8988T (cell line): ENCODE results near the gene MARS2.
A peak's percentile ranks its signal among the peaks of the same experiment; 100 is the strongest.
"Not testable (repeated sequence)": the region's sequence is repeated elsewhere in the genome, so short reads cannot be mapped to it uniquely, and the experiment has no call there.

Experiments used
- DNase-seq: peaks from one replicate; pipeline ENCODE4 v3.0.0; 2011

Gene MARS2

DNA sequence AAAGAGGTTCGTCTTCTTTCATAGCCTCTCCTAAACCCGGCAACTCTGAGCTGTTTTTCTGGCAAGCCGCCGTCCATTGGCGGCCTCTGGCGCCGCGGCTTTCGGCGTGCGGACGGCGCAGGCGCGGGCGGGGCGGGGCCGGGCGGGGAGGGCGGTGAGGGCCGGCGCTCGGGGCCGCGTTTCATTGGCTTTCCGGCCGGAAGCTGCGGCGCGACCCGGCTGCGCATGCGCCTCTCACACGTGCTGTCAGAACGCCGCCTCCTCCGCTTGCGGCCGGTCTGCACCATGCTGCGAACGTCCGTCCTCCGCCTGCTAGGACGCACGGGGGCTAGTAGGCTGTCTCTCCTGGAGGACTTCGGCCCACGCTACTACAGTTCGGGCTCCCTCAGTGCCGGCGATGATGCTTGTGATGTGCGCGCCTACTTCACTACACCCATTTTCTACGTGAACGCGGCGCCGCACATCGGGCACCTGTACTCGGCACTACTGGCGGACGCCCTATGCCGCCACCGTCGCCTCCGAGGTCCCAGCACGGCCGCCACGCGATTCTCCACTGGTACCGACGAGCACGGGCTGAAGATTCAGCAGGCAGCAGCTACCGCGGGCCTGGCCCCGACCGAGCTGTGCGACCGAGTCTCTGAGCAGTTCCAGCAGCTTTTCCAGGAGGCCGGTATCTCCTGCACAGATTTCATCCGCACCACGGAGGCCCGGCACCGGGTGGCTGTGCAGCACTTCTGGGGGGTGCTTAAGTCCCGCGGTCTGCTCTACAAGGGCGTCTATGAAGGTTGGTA, at the start of gene MARS2:
MARS2 (plus strand) TSS at position 249 of the 791 bp plus-strand sequence; CDS start at position 286, 37 bp downstream.
- DNase-seq: peak; percentile 75

DNA sequence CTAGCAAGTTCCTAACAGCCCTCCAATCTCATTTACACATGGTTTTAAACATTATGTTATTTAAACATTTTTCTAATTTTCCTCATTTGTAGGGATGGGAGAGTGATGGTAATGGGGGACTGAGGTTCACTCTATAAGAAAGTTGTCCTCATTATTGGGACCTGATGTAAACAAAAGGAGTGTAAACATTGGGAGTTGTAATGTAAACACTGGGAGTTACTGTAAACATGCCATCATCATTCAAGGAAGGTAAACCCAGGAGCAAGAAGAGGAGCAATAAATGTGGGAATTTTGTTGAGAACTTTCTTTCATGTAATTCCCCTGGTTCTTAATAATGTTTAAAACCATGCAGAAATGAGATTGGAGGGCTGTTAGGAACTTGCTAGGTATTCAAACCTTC, 47.6 kb upstream of the MARS2 start:
- DNase-seq: no peak

DNA sequence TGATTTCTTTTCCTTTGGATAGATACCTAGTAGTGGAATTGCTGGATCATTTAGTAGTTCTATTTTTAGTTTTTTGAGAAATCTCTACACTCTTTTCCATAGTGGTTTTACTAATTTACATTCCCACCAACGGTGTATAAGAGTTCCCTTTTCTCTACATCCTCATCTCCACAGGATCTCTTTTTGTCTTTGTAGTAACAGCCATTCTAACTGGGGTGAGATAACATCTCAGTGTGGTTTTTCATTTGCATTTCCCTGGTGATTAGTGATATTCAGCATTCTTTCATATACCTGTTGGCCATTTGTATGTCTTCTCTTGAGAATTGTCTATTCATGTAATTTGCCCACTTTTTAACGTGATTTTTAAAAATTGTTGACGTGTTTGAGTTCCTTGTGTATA, 43.5 kb upstream of the MARS2 start:
- DNase-seq: no peak

DNA sequence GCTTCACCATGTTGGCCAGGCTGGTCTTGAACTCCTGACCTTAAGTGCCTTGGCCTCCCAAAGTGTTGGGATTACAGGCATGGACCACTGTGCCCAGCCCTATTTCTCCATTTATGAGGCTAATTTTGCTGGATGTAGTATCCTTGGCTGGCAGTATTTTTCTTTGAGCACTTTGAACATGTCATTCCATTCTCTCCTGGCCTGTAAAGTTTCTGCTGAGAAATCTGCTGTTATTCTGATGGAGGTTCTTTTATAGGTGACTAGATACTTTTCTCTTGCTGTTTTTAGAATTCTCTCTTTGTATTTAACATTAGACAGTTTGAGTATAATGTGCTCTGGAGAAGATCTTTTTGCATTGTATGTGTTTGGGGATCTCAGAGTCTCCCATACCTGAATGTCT, 38.9 kb upstream of the MARS2 start:
- no peak for DNase-seq

DNA sequence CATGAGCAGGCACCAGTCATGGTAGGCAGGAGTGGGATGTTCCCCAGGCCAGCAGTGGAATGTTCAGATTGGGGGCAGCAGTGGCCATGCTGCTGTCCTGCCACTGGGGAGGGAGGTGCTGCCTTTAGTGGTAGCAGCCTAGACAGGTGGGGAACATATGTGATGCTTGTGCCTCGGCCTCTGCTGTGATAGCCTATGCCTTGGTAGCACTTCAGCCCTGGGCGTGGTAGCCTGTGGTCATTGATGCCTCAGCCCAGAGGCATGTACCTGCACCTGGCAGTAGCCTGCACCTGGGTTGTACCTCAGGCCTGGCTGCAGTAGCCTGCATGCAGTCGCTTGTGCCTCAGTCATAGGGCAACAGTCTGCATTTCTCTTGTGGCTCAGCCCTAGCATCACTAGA, 36.9 kb upstream of the MARS2 start:
- no peak for DNase-seq

DNA sequence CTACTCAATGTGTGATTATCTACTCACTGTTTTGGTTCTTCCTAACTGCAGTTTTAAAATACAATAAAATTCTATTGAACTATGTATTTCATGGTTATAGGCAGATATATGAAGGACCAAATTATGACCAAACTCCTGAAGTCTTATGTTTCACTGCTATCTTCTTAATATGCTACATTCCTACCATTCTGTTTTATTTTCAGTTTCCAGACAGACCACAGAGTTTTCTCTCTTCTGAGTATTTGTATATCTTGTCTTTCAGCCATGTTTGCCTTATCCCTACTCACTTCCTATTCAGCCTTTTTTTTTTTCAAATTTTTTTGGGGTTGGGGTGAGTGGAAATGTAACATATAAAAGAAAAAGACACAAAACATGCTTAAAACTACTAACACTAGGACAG, 36.1 kb upstream of the MARS2 start:
- no peak for DNase-seq

DNA sequence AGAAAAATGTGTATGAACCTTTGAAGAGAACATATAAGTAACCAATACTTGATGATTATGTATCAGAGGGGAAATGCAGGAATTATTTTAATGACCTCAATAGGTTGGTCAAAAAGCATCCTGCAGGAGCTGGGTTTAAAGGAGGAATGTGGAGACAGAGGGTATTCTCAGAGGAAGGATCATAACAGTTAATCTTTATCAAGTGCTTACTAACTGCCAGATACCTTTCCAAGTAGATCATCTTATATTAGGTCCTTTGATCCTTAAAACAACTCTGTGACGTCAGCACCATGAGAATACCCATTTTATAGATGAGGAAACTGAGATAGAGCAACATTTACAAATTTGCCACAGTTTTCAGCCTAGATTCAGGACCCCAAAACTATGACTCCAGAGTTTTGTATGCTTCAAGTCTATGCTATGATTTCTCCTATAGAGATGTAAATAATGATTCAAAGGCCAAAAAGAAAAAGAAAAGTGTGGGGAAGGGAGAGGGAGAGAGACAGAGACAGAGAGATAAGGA, 32.7 kb upstream of the MARS2 start:
- DNase-seq: no peak

DNA sequence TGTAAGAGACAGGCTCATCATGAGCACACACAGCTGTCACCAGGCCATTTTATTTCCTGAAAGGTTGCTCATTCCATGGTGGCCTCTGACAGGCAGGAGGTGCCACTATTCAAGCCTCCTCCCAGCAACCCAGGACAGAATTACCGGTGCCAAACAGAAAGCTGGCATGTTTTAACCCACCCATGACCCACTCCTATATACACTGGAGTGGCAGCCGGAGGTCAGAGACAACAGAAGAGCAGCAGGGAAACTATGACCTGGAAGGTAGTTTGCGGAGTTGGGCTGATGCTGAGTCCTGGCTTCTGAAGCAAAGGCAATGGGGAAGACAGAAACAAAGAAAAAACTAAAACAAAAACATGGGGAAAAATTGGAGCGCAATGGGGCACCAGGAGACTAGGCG, 32.1 kb upstream of the MARS2 start:
- no peak for DNase-seq

DNA sequence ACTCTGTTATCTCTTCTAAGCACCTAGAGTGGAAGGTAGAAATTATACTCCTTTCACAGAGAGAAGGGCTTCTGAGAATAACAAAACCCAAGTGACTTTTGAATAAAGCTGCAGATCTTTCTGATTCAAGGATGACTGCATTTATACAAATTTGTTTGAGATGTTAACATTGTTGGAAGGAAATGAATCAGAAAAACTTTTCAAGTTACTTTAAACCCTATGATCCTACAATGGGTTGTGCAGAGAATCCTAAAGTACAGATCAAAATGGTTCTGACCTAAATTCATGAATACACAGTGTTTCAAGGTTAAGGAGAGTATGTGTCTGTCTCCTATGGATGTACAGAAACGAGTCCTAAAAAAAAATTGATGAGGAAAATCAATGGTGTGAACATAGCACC, 31.6 kb upstream of the MARS2 start:
- DNase-seq: no peak

DNA sequence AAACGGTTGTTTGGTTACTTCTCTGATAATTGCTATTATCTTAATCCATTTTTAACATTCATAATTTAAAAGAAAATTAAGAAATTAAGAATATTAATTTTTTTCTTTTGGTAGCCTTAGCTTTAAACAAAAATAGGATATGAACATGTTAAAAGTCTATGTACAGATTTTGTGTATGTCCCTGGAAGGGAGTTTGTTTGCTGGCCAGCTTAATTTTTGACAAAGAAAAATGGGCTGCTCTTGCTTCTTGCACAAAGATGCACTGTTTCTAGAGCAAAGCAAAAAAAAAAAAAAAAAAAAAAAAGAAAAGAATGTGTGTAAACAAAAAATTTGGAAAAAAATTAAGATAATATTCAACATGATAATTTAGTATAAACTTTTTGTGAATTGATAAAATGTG, 31.1 kb upstream of the MARS2 start:
- no peak for DNase-seq

DNA sequence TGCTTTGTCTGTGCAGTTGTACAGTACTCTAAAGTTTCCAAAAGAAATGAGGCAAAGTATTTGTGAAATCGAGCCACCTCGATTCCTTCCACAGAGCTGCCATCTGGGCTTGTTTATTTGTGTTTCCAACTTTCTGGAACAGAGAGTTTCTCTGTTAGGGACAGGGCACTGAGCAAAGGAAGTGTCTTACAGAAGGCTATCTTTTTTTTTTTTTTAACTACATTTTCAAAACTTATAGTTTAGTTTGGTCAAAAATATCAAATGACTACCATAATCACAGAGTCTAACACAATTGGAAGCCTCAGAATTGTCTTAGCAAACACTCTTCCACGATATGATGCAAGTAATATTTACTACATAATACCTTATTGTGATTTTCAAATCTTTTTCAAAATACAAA, 30.6 kb upstream of the MARS2 start:
- DNase-seq: no peak

DNA sequence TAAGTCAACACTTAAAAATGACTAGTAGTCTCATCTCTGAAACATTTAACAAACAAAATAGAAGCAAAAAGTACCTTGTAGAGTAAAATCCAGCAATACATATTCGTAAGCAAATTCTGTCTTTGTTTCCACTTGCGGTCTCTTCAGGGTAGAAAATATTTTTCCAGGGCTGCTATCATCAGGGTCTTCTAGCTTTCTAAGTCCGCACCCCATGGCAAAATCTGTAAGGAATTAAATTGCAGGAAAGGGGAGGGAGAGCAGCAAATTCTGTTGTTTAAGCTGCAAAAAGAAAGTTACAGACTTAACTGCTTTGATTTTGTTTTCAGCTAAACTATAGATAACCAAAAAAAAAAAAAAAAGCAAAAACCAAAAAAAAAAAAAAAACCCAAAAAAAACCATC, 29.9 kb upstream of the MARS2 start, which contains the start of gene RFTN2:
RFTN2 (minus strand) TSS at position 342 of the 400 bp plus-strand sequence; CDS start at position 213, 129 bp downstream.
- no peak for DNase-seq

DNA sequence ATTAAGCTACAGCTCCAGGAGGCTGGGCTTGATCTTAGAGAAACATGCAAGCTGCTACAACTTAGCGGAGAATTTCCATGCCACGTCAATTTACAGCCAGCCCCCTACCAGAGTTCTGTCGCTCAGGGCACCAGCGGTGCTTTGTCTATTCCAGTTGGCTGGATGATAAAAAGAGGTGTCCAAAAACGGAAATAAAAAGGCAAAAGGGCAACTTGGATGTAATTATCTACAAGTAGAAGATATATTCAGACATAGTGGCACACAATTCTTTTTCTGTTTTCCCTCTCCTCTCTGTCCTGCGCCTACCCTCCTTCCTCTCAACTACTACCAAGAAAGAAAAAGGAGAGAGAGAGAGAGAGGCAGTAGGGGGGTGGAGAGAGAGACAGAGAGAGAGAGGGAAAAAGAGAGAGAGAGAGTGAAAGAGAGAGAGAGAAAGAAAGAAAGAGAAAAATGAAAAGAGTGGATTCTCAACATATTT, 29.4 kb upstream of the MARS2 start:
- no peak for DNase-seq

DNA sequence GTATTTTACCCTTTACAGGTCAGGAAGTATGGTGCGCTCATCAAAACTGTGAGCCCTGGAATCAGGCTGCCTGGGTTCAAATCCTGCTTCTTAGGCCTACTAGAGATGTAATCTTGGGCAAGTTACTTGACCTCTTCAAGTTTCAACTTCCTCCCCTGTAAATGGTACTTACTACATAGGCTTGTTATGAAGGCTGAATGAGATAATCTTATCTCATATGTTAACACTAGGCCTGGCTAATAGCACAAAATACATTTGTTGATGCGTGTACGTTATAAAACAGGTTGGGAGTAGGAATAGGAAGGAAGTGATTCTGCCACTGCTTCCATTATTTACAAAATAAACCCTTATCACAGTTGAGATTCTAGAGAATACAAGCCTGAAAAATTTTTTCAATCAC, 28.1 kb upstream of the MARS2 start:
- no peak for DNase-seq

DNA sequence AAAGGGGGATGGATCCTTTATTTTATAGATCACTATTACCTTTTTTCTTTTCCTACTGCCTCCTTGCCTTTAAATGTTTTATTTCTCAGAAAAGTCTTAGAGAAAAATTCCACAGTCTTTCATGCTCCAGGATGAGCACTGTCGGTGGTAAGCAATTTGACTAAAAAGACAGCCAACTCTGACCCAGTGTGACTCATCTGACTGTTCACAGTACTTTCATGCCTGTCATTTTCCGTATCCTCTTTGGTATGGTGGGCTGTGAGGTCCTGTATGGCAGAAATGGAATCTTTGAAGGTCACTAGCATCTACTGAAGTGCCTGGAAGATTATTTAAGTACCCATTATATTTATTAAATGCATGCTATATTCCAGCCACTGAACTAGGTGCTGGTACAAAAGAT, 27.7 kb upstream of the MARS2 start:
- no peak for DNase-seq

DNA sequence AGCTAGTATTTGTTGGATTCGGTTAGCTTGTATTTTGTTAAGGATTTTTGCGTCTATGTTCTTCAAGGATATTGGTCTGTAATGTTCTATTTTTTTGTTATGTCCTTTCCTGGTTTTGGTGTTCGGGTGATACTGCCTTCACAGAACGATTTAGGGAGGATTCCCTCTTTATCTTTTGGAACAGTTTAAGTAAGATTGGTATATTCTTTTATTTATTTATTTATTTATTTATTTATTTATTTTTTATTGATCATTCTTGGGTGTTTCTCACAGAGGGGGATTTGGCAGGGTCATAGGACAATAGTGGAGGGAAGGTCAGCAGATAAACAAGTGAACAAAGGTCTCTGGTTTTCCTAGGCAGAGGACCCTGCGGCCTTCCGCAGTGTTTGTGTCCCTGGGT, 10.0 kb upstream of the MARS2 start:
- DNase-seq: not testable (repeated sequence)

DNA sequence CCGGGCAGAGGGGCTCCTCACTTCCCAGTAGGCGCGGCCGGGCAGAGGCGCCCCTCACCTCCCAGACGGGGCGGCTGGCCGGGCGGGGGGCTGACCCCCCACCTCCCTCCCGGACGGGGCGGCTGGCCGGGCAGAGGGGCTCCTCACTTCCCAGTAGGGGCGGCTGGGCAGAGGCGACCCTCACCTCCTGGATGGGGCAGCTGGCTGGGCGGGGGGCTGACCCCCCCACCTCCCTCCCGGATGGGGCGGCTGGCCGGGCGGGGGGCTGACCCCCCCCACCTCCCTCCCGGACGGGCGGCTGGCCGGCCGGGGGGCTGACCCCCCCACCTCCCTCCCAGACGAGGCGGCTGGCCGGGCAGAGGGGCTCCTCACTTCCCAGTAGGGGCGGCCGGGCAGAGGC, 9.2 kb upstream of the MARS2 start:
- not testable (repeated sequence) for DNase-seq

DNA sequence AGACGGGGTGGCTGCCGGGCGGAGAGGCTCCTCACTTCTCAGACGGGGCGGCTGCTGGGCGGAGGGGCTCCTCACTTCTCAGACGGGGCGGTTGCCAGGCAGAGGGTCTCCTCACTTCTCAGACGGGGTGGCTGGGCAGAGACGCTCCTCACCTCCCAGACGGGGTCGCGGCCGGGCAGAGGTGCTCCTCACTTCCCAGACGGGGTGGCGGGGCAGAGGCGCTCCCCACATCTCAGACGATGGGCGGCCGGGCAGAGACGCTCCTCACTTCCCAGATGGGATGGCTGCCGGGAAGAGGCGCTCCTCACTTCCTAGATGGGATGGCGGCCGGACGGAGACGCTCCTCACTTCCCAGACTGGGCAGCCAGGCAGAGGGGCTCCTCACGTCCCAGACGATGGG, 8.6 kb upstream of the MARS2 start:
- not testable (repeated sequence) for DNase-seq

DNA sequence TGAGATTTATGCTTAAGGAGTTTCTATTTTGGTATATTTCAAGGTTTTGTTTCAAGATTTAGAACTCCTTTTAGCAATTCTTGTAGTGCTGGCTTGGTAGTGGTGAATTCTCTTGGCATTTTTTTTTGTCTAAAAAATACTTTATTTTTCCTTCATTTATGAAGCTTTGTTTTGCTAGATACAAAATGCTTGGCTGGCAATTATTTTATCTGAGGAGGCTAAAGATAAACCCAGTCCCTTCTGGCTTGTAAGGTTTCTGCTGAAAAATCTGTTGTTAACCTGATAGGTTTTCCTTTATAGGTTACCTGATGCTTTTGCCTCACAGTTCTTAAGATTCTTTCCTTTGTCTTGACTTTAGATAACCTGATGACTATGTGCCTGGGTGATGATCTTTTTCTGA, 5.4 kb upstream of the MARS2 start:
- not testable (repeated sequence) for DNase-seq

DNA sequence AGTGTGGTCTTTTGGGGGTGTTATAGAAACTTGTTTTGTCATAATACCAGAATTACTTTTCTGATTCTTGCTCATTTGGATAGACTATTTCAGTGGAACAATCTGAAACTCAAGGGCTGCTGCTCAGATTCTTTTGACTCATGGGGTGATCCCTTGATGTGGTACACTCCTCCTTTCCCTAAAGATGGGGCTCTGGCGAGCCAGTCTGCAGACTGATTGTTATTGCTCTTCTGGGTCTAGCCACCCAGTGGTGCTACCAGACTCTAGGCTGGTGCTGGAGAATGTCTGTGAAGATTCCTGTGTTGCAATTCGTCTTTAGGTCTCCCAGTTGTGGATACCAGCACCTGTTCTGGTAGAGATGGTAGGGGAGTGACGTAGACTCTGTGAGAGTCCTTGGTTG, 4.2 kb upstream of the MARS2 start:
- no peak for DNase-seq

DNA sequence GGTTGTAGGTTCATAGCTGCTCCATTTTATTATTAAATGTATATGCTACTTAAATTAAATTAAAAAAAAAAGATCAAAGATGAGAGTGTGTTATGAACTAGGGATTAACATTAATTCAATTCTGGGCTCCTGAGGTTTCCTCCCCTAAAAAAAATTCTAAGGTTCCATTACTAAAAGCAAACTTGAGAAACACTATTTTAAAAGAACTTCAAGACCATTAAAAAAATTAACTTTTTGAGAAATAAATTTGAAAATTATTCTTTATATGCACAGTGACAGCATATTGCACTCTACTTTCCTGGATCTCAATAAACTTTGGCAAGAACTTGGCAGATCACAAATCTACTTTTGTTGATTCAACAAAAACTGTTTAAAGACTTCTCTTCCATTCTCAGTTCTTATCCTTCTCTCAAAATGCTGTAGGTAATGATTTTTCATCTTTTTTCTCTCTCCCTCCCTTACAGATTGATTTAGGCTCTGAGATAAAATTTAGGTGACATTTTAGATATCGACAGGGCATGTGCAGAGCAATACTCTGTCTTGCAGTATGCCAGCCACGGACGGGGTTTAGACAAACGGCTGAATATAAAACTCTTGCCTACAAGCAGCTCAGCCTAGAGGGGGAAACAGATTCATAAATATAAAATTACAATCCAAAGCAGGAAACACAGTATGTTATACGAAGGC, 592 bp upstream of the MARS2 start:
- DNase-seq: no peak

DNA sequence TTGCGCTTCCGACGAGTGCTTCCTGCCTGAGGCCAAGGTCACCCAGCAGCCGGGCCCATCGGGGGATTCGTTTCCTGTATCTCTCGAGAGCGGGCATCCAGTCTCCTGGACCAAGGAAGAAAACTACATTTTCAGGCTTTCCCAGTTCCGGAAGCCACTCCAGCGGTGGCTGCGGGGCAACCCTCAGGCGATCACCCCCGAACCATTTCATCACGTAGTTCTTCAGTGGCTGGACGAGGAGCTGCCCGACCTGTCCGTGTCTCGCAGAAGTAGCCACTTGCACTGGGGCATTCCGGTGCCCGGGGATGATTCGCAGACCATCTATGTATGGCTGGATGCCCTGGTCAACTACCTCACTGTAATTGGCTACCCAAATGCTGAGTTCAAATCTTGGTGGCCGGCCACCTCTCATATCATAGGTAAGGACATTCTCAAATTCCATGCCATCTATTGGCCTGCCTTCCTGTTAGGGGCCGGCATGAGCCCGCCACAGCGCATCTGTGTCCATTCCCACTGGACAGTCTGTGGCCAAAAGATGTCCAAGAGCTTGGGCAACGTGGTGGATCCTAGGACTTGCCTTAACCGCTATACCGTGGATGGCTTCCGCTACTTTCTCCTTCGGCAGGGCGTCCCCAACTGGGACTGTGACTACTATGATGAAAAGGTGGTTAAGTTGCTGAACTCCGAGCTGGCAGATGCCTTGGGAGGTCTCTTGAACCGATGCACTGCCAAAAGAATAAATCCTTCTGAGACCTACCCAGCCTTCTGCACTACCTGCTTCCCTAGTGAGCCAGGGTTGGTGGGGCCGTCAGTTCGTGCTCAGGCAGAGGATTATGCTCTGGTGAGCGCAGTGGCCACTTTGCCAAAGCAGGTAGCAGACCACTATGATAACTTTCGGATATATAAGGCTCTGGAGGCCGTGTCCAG, 1.0 kb downstream of the MARS2 start:
- no peak for DNase-seq

DNA sequence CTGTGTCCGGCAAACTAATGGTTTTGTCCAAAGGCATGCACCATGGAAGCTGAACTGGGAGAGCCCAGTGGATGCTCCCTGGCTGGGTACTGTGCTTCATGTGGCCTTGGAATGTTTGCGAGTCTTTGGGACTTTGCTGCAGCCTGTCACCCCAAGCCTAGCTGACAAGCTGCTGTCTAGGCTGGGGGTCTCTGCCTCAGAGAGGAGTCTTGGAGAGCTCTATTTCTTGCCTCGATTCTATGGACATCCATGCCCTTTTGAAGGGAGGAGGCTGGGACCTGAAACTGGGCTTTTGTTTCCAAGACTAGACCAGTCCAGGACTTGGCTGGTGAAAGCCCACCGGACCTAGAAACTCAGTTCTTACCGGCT, 1.7 kb downstream of the MARS2 start:
- no peak for DNase-seq
